ENCODE data around the gene INS. TPM values are rescaled to one million over a fixed set of nuclear protein-coding genes. Genes with fewer than 3 reads are reported as not detected.
A peak's percentile ranks its signal among the peaks of the same experiment; 100 is the strongest.

INS gene
- total and polyA plus RNA-seq, 2 of the 13 experiments (the other 11 are each of a cell fraction or from before 2014, with no cell fraction given), result not detected

GRCh38 chr11:2128511-2129307 is 32.3 kb downstream of the INS start (continued):
- TF ChIP-seq ZNF101 (CRISPR knock-in tag; IDR thresholded peaks at IDR 0.05; ENCODE audit: borderline replicate concordance, low read depth), result peak; percentile 56; the same call in 1 of the 2 replicates
- no peak for TF ChIP-seq GMEB2 (CRISPR knock-in tag; IDR thresholded peaks at IDR 0.05; ENCODE audit: low read depth)
- TF ChIP-seq ZFYVE20 (CRISPR knock-in tag; IDR thresholded peaks at IDR 0.05; ENCODE audit: borderline replicate concordance, low read depth), result no peak
- peak; percentile 25 for TF ChIP-seq ZNF441 (CRISPR knock-in tag; IDR thresholded peaks at IDR 0.05; ENCODE audit: borderline replicate concordance)
- no peak for TF ChIP-seq TFAP4 (IDR thresholded peaks at IDR 0.05; ENCODE audit: borderline replicate concordance, low read depth)
- no peak for TF ChIP-seq SNRNP70 (IDR thresholded peaks at IDR 0.05; ENCODE audit: low read depth, low read length)
- peak; percentile 46 for TF ChIP-seq TOPORS (CRISPR knock-in tag; IDR thresholded peaks at IDR 0.05)
- peak; percentile 98 for TF ChIP-seq AKAP8 (CRISPR knock-in tag; IDR thresholded peaks at IDR 0.05)
- peak; percentile 80 for TF ChIP-seq POLR2AphosphoS5 (IDR thresholded peaks at IDR 0.05; ENCODE audit: low read depth, low read length)
- peak; percentile 74; the same call in 1 of the 2 replicates for TF ChIP-seq ZNF563 (CRISPR knock-in tag; IDR thresholded peaks at IDR 0.05)
- no peak for TF ChIP-seq NFATC3 (CRISPR knock-in tag; IDR thresholded peaks at IDR 0.05)
- TF ChIP-seq GLMP (CRISPR knock-in tag; IDR thresholded peaks at IDR 0.05; ENCODE audit: borderline replicate concordance), result 0 out of 2 replicates have a peak, but pooled peaks have one; percentile 9
- TF ChIP-seq RBFOX2 (IDR thresholded peaks at IDR 0.05; ENCODE audit: low read depth, low read length), result peak; percentile 74
- TF ChIP-seq ZMYM4 (CRISPR knock-in tag; IDR thresholded peaks at IDR 0.05), result peak; percentile 21; the same call in 1 of the 2 replicates
- TF ChIP-seq TARDBP (CRISPR knock-in tag; IDR thresholded peaks at IDR 0.05), result peak; percentile 18; the same call in 1 of the 2 replicates
- TF ChIP-seq TFDP2 (CRISPR knock-in tag; IDR thresholded peaks at IDR 0.05), result no peak; the same call in 1 of the 2 replicates
- TF ChIP-seq ZXDC (CRISPR knock-in tag; IDR thresholded peaks at IDR 0.05), result peak; percentile 39; the same call in 1 of the 2 replicates
- TF ChIP-seq ETV5 (CRISPR knock-in tag; IDR thresholded peaks at IDR 0.05; ENCODE audit: borderline replicate concordance), result no peak
- TF ChIP-seq ZNF432 (CRISPR knock-in tag; IDR thresholded peaks at IDR 0.05; ENCODE audit: borderline replicate concordance), result no peak
- 0 out of 2 replicates have a peak, but pooled peaks have one; percentile 20 for TF ChIP-seq NRL (CRISPR knock-in tag; IDR thresholded peaks at IDR 0.05; ENCODE audit: borderline replicate concordance)
- TF ChIP-seq DDIT3 (CRISPR knock-in tag; IDR thresholded peaks at IDR 0.05), result no peak

All from HepG2 (cell line).